IMR-90 (cell line): Measurements from ENCODE around the gene MBOAT2. TPM values are rescaled to one million over a fixed set of nuclear protein-coding genes. Genes with fewer than 3 reads are reported as not detected.

ENCODE experiments used
- ATAC-seq: fragments of 200-7000 bp; cut with Tn5 transposase; 2 replicates; pipeline ENCODE4 v1.9.1; 2020; ENCODE audit warnings: low read depth, mild to moderate bottlenecking, moderate library complexity
- BruUV-seq: library from RNA; stranded (reverse); fragments of 400-500 nt; replicated peaks from 2 replicates; lab custom pipeline; 2021; lab: Mats Ljungman, UMichigan
- CTCF ChIA-PET: fragments of 300-600 bp; formaldehyde crosslinking; extraction: SDS; loops from one replicate; lab custom pipeline; 2021; ENCODE audit warnings: antibody characterized with exemption; lab: Yijun Ruan, JAX
- POLR2A ChIA-PET: fragments of 300-600 bp; sonication (Branson Sonifier 250); formaldehyde crosslinking; loops from one replicate; lab custom pipeline; 2022; ENCODE audit warnings: antibody characterized with exemption; ENCODE audit not compliant: unreplicated experiment; lab: Charles Lee
- DNase-seq: peaks from one replicate; pipeline ENCODE4 v3.0.0; 2013
- H2AFZ ChIP-seq: replicated peaks from 2 replicates; pipeline ENCODE3; 2013; ENCODE audit warnings: low read length, mild to moderate bottlenecking; ENCODE audit not compliant: poor library complexity
- H2AK5ac ChIP-seq: 2 replicates; pipeline ENCODE4 v1.6.1; 2013; ENCODE audit warnings: low read depth, low read length, inconsistent platforms
- H2AK9ac ChIP-seq: replicated peaks from 2 replicates; pipeline ENCODE3; 2013; ENCODE audit warnings: mild to moderate bottlenecking, low read depth, low read length, moderate library complexity; ENCODE audit not compliant: poor library complexity
- H2BK120ac ChIP-seq: 2 replicates; pipeline ENCODE4 v1.6.1; 2013; ENCODE audit warnings: low read depth, low read length, inconsistent platforms
- H2BK15ac ChIP-seq: 3 replicates; pipeline ENCODE4 v1.6.1; 2013; ENCODE audit warnings: low read depth, low read length, inconsistent platforms
- H2BK20ac ChIP-seq: 2 replicates; pipeline ENCODE4 v1.6.1; 2013; ENCODE audit warnings: low read depth, mild to moderate bottlenecking, inconsistent platforms, low read length, moderate library complexity
- H2BK5ac ChIP-seq: 2 replicates; pipeline ENCODE4 v1.6.1; 2013; ENCODE audit warnings: mild to moderate bottlenecking, low read depth, low read length, inconsistent platforms; ENCODE audit not compliant: poor library complexity, severe bottlenecking
- H3K14ac ChIP-seq: replicated peaks from 2 replicates; pipeline ENCODE4 v1.6.1; 2013; ENCODE audit warnings: low read depth, low read length, inconsistent platforms
- H3K18ac ChIP-seq: 2 replicates; pipeline ENCODE4 v1.6.1; 2013; ENCODE audit warnings: low read depth, low read length, control low read depth
- H3K23ac ChIP-seq: 2 replicates; pipeline ENCODE4 v1.6.1; 2013; ENCODE audit warnings: low read depth, low read length, inconsistent platforms
- H3K27ac ChIP-seq: 2 replicates; pipeline ENCODE4 v1.5.1; 2013; ENCODE audit warnings: mild to moderate bottlenecking, control low read depth, low read length; ENCODE audit not compliant: insufficient read depth
- H3K27me3 ChIP-seq: 2 replicates; pipeline ENCODE4 v1.6.1; 2013; ENCODE audit warnings: low read length; ENCODE audit not compliant: control insufficient read depth, insufficient read depth
- H3K36me3 ChIP-seq: 2 replicates; pipeline ENCODE4 v1.6.1; 2013; ENCODE audit warnings: low read length, mixed read lengths; ENCODE audit not compliant: control insufficient read depth, insufficient read depth
- H3K4ac ChIP-seq: 2 replicates; pipeline ENCODE4 v1.6.1; 2013; ENCODE audit warnings: low read depth, low read length, inconsistent platforms
- H3K4me1 ChIP-seq: 2 replicates; pipeline ENCODE4 v1.6.1; 2013; ENCODE audit warnings: low read length, mixed read lengths; ENCODE audit not compliant: control insufficient read depth, insufficient read depth
- H3K4me2 ChIP-seq: 2 replicates; pipeline ENCODE4 v1.6.1; 2013; ENCODE audit warnings: low read depth, mild to moderate bottlenecking, control low read depth, low read length, moderate library complexity
- H3K4me3 ChIP-seq: 2 replicates; pipeline ENCODE4 v1.5.1; 2013; ENCODE audit warnings: low read depth, mild to moderate bottlenecking, control low read depth, low read length, moderate library complexity; ENCODE audit not compliant: insufficient read depth
- H3K56ac ChIP-seq: 2 replicates; pipeline ENCODE4 v1.6.1; 2013; ENCODE audit warnings: low read length, inconsistent platforms; ENCODE audit not compliant: insufficient read depth; ENCODE audit errors: extremely low read depth
- H3K79me1 ChIP-seq, 2 experiments: 2 replicates each; pipeline ENCODE4 v1.6.1; 2013; ENCODE audit warnings: low read length in 2 of 2, inconsistent platforms in 1 of 2, low read depth in 1 of 2
- H3K9ac ChIP-seq: 2 replicates; pipeline ENCODE4 v1.6.1; 2013; ENCODE audit warnings: low read depth, low read length, control low read depth
- H3K9me1 ChIP-seq: 2 replicates; pipeline ENCODE4 v1.6.1; 2013; ENCODE audit warnings: low read length, inconsistent platforms; ENCODE audit not compliant: insufficient read depth
- H3K9me3 ChIP-seq: 2 replicates; pipeline ENCODE4 v1.6.1; 2013; ENCODE audit warnings: low read length; ENCODE audit not compliant: control insufficient read depth, insufficient read depth
- H4K20me1 ChIP-seq: 2 replicates; pipeline ENCODE4 v1.6.1; 2013; ENCODE audit warnings: low read length, inconsistent platforms; ENCODE audit not compliant: insufficient read depth
- H4K5ac ChIP-seq: 2 replicates; pipeline ENCODE4 v1.6.1; 2013; ENCODE audit warnings: mild to moderate bottlenecking, low read depth, low read length, control low read depth
- H4K8ac ChIP-seq, 2 experiments: 2 replicates each; pipeline ENCODE4 v1.6.1; 2013; ENCODE audit warnings: low read depth in 2 of 2, low read length in 2 of 2, control low read depth in 1 of 2, inconsistent platforms in 1 of 2
- H4K91ac ChIP-seq: 2 replicates; pipeline ENCODE4 v1.6.1; 2013; ENCODE audit warnings: low read depth, low read length, inconsistent platforms; ENCODE audit not compliant: insufficient read depth
- BHLHE40 ChIP-seq: fragments of 150-350 bp; IDR thresholded peaks from 2 replicates; pipeline ENCODE4 v1.6.1; 2016; ENCODE audit warnings: mild to moderate bottlenecking, low read depth, low read length
- CEBPB ChIP-seq: IDR thresholded peaks from 2 replicates; pipeline ENCODE4 v1.6.1; 2012; ENCODE audit warnings: low read depth, low read length, improper control_type of control experiment
- CHD1 ChIP-seq: IDR thresholded peaks from 2 replicates; pipeline ENCODE4 v1.6.1; 2012; ENCODE audit warnings: low read depth, low read length, improper control_type of control experiment
- ELK1 ChIP-seq: fragments of 150-350 bp; IDR thresholded peaks from 2 replicates; pipeline ENCODE4 v1.6.1; 2016; ENCODE audit warnings: low read depth, mild to moderate bottlenecking, low read length, moderate library complexity, borderline replicate concordance
- FOS ChIP-seq: fragments of 150-350 bp; IDR thresholded peaks from 2 replicates; pipeline ENCODE4 v1.6.1; 2016; ENCODE audit warnings: low read depth, low read length
- MAFK ChIP-seq: IDR thresholded peaks from 2 replicates; pipeline ENCODE4 v1.6.1; 2012; ENCODE audit warnings: low read depth, low read length, improper control_type of control experiment
- MAZ ChIP-seq: IDR thresholded peaks from 2 replicates; pipeline ENCODE4 v1.6.1; 2012; ENCODE audit warnings: low read depth, mild to moderate bottlenecking, low read length, improper control_type of control experiment, moderate library complexity, borderline replicate concordance
- MXI1 ChIP-seq: IDR thresholded peaks from 2 replicates; pipeline ENCODE4 v1.6.1; 2012; ENCODE audit warnings: low read depth, mild to moderate bottlenecking, low read length, moderate library complexity, borderline replicate concordance
- NFE2L2 ChIP-seq: fragments of 150-350 bp; IDR thresholded peaks from 2 replicates; pipeline ENCODE4 v1.6.1; 2016; ENCODE audit warnings: low read depth, mild to moderate bottlenecking, low read length
- POLR2A ChIP-seq: IDR thresholded peaks from 2 replicates; pipeline ENCODE4 v1.6.1; 2012; ENCODE audit warnings: mild to moderate bottlenecking, low read depth, low read length
- RAD21 ChIP-seq: IDR thresholded peaks from 2 replicates; pipeline ENCODE4 v1.6.1; 2012; ENCODE audit warnings: low read length, improper control_type of control experiment
- RCOR1 ChIP-seq: IDR thresholded peaks from 2 replicates; pipeline ENCODE4 v1.6.1; 2012; ENCODE audit warnings: mild to moderate bottlenecking, low read length, improper control_type of control experiment; ENCODE audit not compliant: insufficient replicate concordance
- RFX5 ChIP-seq: IDR thresholded peaks from 2 replicates; pipeline ENCODE4 v1.8.0; 2012; ENCODE audit warnings: low read depth, mild to moderate bottlenecking, low read length, moderate library complexity
- SMC3 ChIP-seq: fragments of 150-350 bp; IDR thresholded peaks from 2 replicates; pipeline ENCODE4 v1.6.1; 2016; ENCODE audit warnings: low read depth, mild to moderate bottlenecking, antibody characterized with exemption, low read length, moderate library complexity
- WGBS, 2 experiments: methylation state at CpG; one replicate each; pipeline versions ENCODE4 v1.1.5 to v1.1.7; 2013; ENCODE audit warnings: missing lambda C conversion rate in 2 of 2; ENCODE audit not compliant: insufficient read length in 1 of 2; ENCODE audit errors: extremely low coverage in 2 of 2; 5-methylcytosine and 5-hydroxymethylcytosine counted together
- dilution Hi-C: fragments of 300-500 bp; cut with HindIII; formaldehyde crosslinking; loops from one replicate; pipeline ENCODE4 v1.14.3; 2018; ENCODE audit warnings: low sequenced_read_pairs; ENCODE audit not compliant: unreplicated experiment
- in situ Hi-C: fragments of 300-500 bp; cut with MboI; formaldehyde crosslinking; loops from 3 replicates; pipeline ENCODE4 v1.14.3; 2019; ENCODE audit warnings: low sequenced_read_pairs, inconsistent platforms, mixed read lengths
- intact Hi-C: fragments of 100-400 bp; cut with micrococcal nuclease; formaldehyde crosslinking; loops from 2 replicates; pipeline ENCODE4 v1.10.0; 2022
- polyA plus RNA-seq, 3 experiments: library from polyadenylated mRNA; depleted of rRNA; stranded (reverse); fragments of >200 nt; gene quantifications; 2 replicates each; pipeline ENCODE4 v1.2.3, GENCODE V29; 2012; ENCODE audit warnings: low replicate concordance in 1 of 3
- total RNA-seq: library from RNA; depleted of rRNA; stranded (reverse); fragments of >200 nt; gene quantifications from 2 replicates; pipeline ENCODE4 v1.2.3, GENCODE V29; 2012
- TF ChIP-seq, protein P1 (sequence below): fragments of 150-350 bp; IDR thresholded peaks from 2 replicates; pipeline ENCODE4 v1.6.1; 2017; ENCODE audit warnings: mild to moderate bottlenecking, antibody characterized with exemption, low read length, low read depth
- TF ChIP-seq, protein P2 (sequence below): conservative IDR thresholded peaks from 2 replicates; pipeline ENCODE4 v1.5.1; 2012; ENCODE audit warnings: mild to moderate bottlenecking, low read depth, low read length, improper control_type of control experiment

The MBOAT2 gene
- total and polyA plus RNA-seq, 2 of the 4 experiments (the other 2 are of a cell fraction): 33.9 to 102 TPM

GRCh38 chr2:9030190-9030589 lies 26.7 kb upstream of the MBOAT2 start:
- no peak overlapping the region for H3K4me3 ChIP-seq
- intact Hi-C loops: no loop called here
- H2AFZ ChIP-seq: no peak overlapping the region
- no peaks in the 10 kb centered on the region for H3K79me1 ChIP-seq
- 100% methylated on average over 2 of the region's 6 CpGs; no CpG with 5 or more reads in 1 of the 2 experiments for WGBS, 2 experiments
- in situ Hi-C loops: no loop called here
- ChIA-PET POLR2A (interaction anchor here (0.6 kb wide), 1 partner anchor 83 kb away, joined by 6 read pairs; no protein-coding TSS in a partner anchor), CTCF (no interaction called here)
- H2AK9ac ChIP-seq: no peak overlapping the region
- H3K36me3 ChIP-seq: no peaks in the 10 kb centered on the region
- BruUV-seq: no TSS peak
- H2AK5ac ChIP-seq: peak overlapping the region; percentile 86
- H4K91ac ChIP-seq: peak overlapping the region; percentile 34; the same call in 1 of the 2 replicates
- no peaks in the 10 kb centered on the region; the same call in 1 of the 2 replicates for H3K9me1 ChIP-seq
- no peak overlapping the region for H2BK5ac ChIP-seq
- no peak overlapping the region for H3K23ac ChIP-seq
- H2BK15ac ChIP-seq: no peak overlapping the region; the same call in 2 of the 3 replicates
- DNase-seq (no peak), ATAC-seq (no peak)
- H2BK120ac ChIP-seq: no peak overlapping the region
- no peak overlapping the region for H3K9ac ChIP-seq
- H4K5ac ChIP-seq: no peak overlapping the region
- no peak overlapping the region for H3K4me2 ChIP-seq
- no peak overlapping the region for H3K14ac ChIP-seq
- H3K4me1 ChIP-seq: peaks cover 10% of the 10 kb centered on the region
- no peak overlapping the region for H2BK20ac ChIP-seq
- H4K8ac ChIP-seq: no peak overlapping the region
- no peaks in the 10 kb centered on the region for H3K27me3 ChIP-seq
- dilution Hi-C loops: no loop called here
- H4K20me1 ChIP-seq: no peaks in the 10 kb centered on the region
- no peak overlapping the region for H3K18ac ChIP-seq
- no peak overlapping the region for H3K27ac ChIP-seq
- H3K4ac ChIP-seq: no peak overlapping the region
- no peak overlapping the region for H3K56ac ChIP-seq
- H3K9me3 ChIP-seq: no peaks in the 10 kb centered on the region
- TF ChIP-seq BHLHE40 (no peak), POLR2A (no peak), ELK1 (no peak), FOS (no peak), RFX5 (no peak), SMC3 (no peak), CHD1 (no peak), CEBPB (no peak), NFE2L2 (no peak), MAZ (no peak), RAD21 (no peak), MXI1 (no peak), MAFK (no peak), RCOR1 (no peak)
- TF ChIP-seq, protein P1, sequence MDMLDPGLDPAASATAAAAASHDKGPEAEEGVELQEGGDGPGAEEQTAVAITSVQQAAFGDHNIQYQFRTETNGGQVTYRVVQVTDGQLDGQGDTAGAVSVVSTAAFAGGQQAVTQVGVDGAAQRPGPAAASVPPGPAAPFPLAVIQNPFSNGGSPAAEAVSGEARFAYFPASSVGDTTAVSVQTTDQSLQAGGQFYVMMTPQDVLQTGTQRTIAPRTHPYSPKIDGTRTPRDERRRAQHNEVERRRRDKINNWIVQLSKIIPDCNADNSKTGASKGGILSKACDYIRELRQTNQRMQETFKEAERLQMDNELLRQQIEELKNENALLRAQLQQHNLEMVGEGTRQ: no peak
- TF ChIP-seq, protein P2, sequence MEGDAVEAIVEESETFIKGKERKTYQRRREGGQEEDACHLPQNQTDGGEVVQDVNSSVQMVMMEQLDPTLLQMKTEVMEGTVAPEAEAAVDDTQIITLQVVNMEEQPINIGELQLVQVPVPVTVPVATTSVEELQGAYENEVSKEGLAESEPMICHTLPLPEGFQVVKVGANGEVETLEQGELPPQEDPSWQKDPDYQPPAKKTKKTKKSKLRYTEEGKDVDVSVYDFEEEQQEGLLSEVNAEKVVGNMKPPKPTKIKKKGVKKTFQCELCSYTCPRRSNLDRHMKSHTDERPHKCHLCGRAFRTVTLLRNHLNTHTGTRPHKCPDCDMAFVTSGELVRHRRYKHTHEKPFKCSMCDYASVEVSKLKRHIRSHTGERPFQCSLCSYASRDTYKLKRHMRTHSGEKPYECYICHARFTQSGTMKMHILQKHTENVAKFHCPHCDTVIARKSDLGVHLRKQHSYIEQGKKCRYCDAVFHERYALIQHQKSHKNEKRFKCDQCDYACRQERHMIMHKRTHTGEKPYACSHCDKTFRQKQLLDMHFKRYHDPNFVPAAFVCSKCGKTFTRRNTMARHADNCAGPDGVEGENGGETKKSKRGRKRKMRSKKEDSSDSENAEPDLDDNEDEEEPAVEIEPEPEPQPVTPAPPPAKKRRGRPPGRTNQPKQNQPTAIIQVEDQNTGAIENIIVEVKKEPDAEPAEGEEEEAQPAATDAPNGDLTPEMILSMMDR: no peak
